ENCODE data around the gene ANAPC13.

The ANAPC13 gene

GRCh38 chr3:134511500-134511899 is 25.7 kb upstream of the ANAPC13 start:
- H3K36me3 ChIP-seq (ENCODE audit: control insufficient read depth in 2 of 2, insufficient read depth in 1 of 2, low read length in 2 of 2): peaks cover 0 to 18% of the 10 kb centered on the region in 2 experiments; a peak in 2 of 3 replicates
- ChIA-PET CTCF (no interaction called here), POLR2A (no interaction called here)

DNA sequence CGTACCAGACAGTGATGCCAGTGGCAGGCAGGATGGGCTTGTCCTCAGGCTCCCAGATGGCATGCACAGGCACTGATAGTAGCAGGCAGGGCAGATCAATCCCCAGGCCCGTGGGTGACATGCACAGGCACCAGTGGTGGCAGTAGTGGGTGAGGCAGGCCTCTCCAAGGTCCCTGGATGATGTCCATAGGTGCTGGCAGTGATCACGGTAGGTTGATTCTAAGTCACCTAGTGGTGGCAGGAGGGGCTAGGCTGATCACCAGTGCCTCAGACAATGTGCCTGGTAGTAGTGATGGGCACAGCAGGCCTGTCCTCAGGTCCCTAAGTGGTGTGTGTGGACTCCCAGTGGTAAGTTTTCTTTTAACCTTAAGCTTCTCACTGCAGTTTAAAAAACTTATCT is 19.7 kb upstream of the ANAPC13 start:
- POLR2A ChIA-PET: no interaction called here
- Histone ChIP-seq H3K27ac (ENCODE audit: extremely low read depth, low read depth, low read length) (no peak overlapping the region), H3K9me3 (ENCODE audit: control insufficient read depth, insufficient read depth, low read depth, low read length) (no peaks in the 10 kb centered on the region), H3K4me1 (ENCODE audit: control insufficient read depth, insufficient read depth, low read length) (no peaks in the 10 kb centered on the region), H3K4me3 (ENCODE audit: low read depth, low read length) (no peak overlapping the region), H3K36me3 (ENCODE audit: control insufficient read depth in 2 of 2, insufficient read depth in 1 of 2, low read length in 2 of 2) (peaks cover 0 to 7% of the 10 kb centered on the region in 2 experiments; a peak in 2 of 3 replicates)
- CTCF ChIA-PET: no interaction called here
- no peak for TF ChIP-seq ZNF626 (tag by site-specific recombination; IDR thresholded peaks at IDR 0.05)
- TF ChIP-seq ZNF324 (tag by site-specific recombination; IDR thresholded peaks at IDR 0.05): no peak
- no peak for TF ChIP-seq ZNF830 (tag by site-specific recombination; IDR thresholded peaks at IDR 0.05; ENCODE audit: low read depth)
- TF ChIP-seq ZNF211 (tag by site-specific recombination; IDR thresholded peaks at IDR 0.05; ENCODE audit: low read depth): no peak
- TF ChIP-seq, protein P1, sequence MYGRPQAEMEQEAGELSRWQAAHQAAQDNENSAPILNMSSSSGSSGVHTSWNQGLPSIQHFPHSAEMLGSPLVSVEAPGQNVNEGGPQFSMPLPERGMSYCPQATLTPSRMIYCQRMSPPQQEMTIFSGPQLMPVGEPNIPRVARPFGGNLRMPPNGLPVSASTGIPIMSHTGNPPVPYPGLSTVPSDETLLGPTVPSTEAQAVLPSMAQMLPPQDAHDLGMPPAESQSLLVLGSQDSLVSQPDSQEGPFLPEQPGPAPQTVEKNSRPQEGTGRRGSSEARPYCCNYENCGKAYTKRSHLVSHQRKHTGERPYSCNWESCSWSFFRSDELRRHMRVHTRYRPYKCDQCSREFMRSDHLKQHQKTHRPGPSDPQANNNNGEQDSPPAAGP (tag by site-specific recombination; IDR thresholded peaks at IDR 0.05): no peak
- no peak for TF ChIP-seq ZNF140 (tag by site-specific recombination; IDR thresholded peaks at IDR 0.05)
- TF ChIP-seq ZNF341 (tag by site-specific recombination; IDR thresholded peaks at IDR 0.05; ENCODE audit: low read depth): no peak
- TF ChIP-seq ZNF580 (tag by site-specific recombination; IDR thresholded peaks at IDR 0.05): no peak
- TF ChIP-seq PATZ1 (tag by site-specific recombination; IDR thresholded peaks at IDR 0.05): no peak
- TF ChIP-seq GLI2 (tag by site-specific recombination; IDR thresholded peaks at IDR 0.05; ENCODE audit: borderline replicate concordance, low read depth): no peak

More at GRCh38 chr3:134511500-134511899, 25.7 kb upstream of the ANAPC13 start:
- no peak overlapping the region for H3K27ac ChIP-seq (ENCODE audit: extremely low read depth, low read depth, low read length)
- TF ChIP-seq ZNF600 (tag by site-specific recombination; IDR thresholded peaks at IDR 0.05): no peak
- TF ChIP-seq KLF1 (tag by site-specific recombination; IDR thresholded peaks at IDR 0.05): no peak
- TF ChIP-seq ZNF16 (tag by site-specific recombination; IDR thresholded peaks at IDR 0.05; ENCODE audit: low read depth): no peak
- no peak for TF ChIP-seq ZNF549 (tag by site-specific recombination; IDR thresholded peaks at IDR 0.05)
- no peak for TF ChIP-seq ZNF366 (tag by site-specific recombination; conservative IDR thresholded peaks at IDR 0.05)
- TF ChIP-seq ZNF561 (tag by site-specific recombination; IDR thresholded peaks at IDR 0.05; ENCODE audit: borderline replicate concordance): no peak
- TF ChIP-seq ZNF10 (tag by site-specific recombination; IDR thresholded peaks at IDR 0.05): no peak
- TF ChIP-seq ZSCAN16 (tag by site-specific recombination; IDR thresholded peaks at IDR 0.05): no peak
- TF ChIP-seq ZNF623 (tag by site-specific recombination; IDR thresholded peaks at IDR 0.05): no peak
- no peak for TF ChIP-seq ZNF416 (tag by site-specific recombination; IDR thresholded peaks at IDR 0.05)
- no peaks in the 10 kb centered on the region for H3K4me1 ChIP-seq (ENCODE audit: control insufficient read depth, insufficient read depth, low read length)
- no peaks in the 10 kb centered on the region for H3K9me3 ChIP-seq (ENCODE audit: control insufficient read depth, insufficient read depth, low read depth, low read length)
- no peak overlapping the region for H3K4me3 ChIP-seq (ENCODE audit: low read depth, low read length)

GRCh38 chr3:134504132-134504531 is 18.3 kb upstream of the ANAPC13 start:
- Histone ChIP-seq H3K4me1 (ENCODE audit: control insufficient read depth, insufficient read depth, low read length) (no peaks in the 10 kb centered on the region), H3K4me3 (ENCODE audit: low read depth, low read length) (no peak overlapping the region), H3K27ac (ENCODE audit: extremely low read depth, low read depth, low read length) (no peak overlapping the region), H3K9me3 (ENCODE audit: control insufficient read depth, insufficient read depth, low read depth, low read length) (no peaks in the 10 kb centered on the region), H3K36me3 (ENCODE audit: control insufficient read depth in 2 of 2, insufficient read depth in 1 of 2, low read length in 2 of 2) (peaks cover 0 to 4% of the 10 kb centered on the region in 2 experiments; a peak in 2 of 3 replicates)
- ChIA-PET POLR2A (no interaction called here), CTCF (no interaction called here)
- TF ChIP-seq SCRT1 (tag by site-specific recombination; IDR thresholded peaks at IDR 0.05; ENCODE audit: borderline replicate concordance) (no peak), SETDB1 (IDR thresholded peaks at IDR 0.05; ENCODE audit: insufficient read length, low read length) (peak; percentile 72), OSR2 (tag by site-specific recombination; IDR thresholded peaks at IDR 0.05) (no peak), REST (tag by site-specific recombination; IDR thresholded peaks at IDR 0.05) (no peak), ZNF621 (tag by site-specific recombination; IDR thresholded peaks at IDR 0.05) (no peak)
- TF ChIP-seq, protein P2, sequence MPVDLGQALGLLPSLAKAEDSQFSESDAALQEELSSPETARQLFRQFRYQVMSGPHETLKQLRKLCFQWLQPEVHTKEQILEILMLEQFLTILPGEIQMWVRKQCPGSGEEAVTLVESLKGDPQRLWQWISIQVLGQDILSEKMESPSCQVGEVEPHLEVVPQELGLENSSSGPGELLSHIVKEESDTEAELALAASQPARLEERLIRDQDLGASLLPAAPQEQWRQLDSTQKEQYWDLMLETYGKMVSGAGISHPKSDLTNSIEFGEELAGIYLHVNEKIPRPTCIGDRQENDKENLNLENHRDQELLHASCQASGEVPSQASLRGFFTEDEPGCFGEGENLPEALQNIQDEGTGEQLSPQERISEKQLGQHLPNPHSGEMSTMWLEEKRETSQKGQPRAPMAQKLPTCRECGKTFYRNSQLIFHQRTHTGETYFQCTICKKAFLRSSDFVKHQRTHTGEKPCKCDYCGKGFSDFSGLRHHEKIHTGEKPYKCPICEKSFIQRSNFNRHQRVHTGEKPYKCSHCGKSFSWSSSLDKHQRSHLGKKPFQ (tag by site-specific recombination; IDR thresholded peaks at IDR 0.05): no peak

Data from HEK293 (cell line).